Activated CD4-positive, alpha-beta memory T cell treated with anti-CD3 and anti-CD28 coated beads, Interleukin-2, amount 10 ng/mL, durations not matched to agents 7 days and 5 days (primary cell): ENCODE results near the gene MYO5C. TPM values are rescaled to one million over a fixed set of nuclear protein-coding genes. Genes with fewer than 3 reads are reported as not detected.

Experiments
- CTCF ChIA-PET: fragments of 350-600 bp; sonication (Branson Sonifier 250); formaldehyde crosslinking; loops from one replicate; lab custom pipeline; 2021; ENCODE audit warnings: antibody characterized with exemption, inconsistent platforms; lab: Charles Lee
- POLR2A ChIA-PET: fragments of 350-600 bp; sonication (Branson Sonifier 250); formaldehyde crosslinking; loops from one replicate; lab custom pipeline; 2021; ENCODE audit warnings: antibody characterized with exemption; lab: Charles Lee
- DNase-seq: peaks from one replicate; pipeline ENCODE4 v3.0.0-alpha.2; 2020
- H3K27ac Mint-ChIP-seq: one replicate; pipeline ENCODE4 v1.8.0; 2021; ENCODE audit warnings: mild to moderate bottlenecking, mixed read lengths
- H3K27me3 Mint-ChIP-seq: one replicate; pipeline ENCODE4 v1.8.0; 2021; ENCODE audit warnings: mixed read lengths
- H3K36me3 Mint-ChIP-seq: one replicate; pipeline ENCODE4 v1.8.0; 2021; ENCODE audit warnings: low read depth, mixed read lengths
- H3K4me1 Mint-ChIP-seq: one replicate; pipeline ENCODE4 v1.8.0; 2021; ENCODE audit warnings: mixed read lengths
- H3K4me3 Mint-ChIP-seq: one replicate; pipeline ENCODE4 v1.8.0; 2021; ENCODE audit warnings: mild to moderate bottlenecking, mixed read lengths
- H3K9me3 Mint-ChIP-seq: one replicate; pipeline ENCODE4 v1.8.0; 2021; ENCODE audit warnings: mixed read lengths
- total RNA-seq, 2 experiments: library from RNA; stranded (reverse); gene quantifications; one replicate each; pipeline ENCODE4 v1.2.3, GENCODE V29; 2021

Gene MYO5C
- total RNA-seq, 2 experiments from 2014 or later = 1.3 to 1.4 TPM

- Mint-ChIP-seq H3K27ac (no peak overlapping the region), H3K9me3 (no peaks in the 10 kb centered on the region), H3K4me3 (no peak overlapping the region), H3K36me3 (peaks cover 30% of the 10 kb centered on the region), H3K27me3 (no peaks in the 10 kb centered on the region), H3K4me1 (peaks cover 3% of the 10 kb centered on the region)
- POLR2A ChIA-PET = no interaction called here
- no peak for DNase-seq
- CTCF ChIA-PET = interaction anchor here (1.0 to 1.9 kb wide), 3 partner anchors 33 to 83 kb away, joined by 3 to 4 read pairs (median 3); partner anchors contain the start of gene BCL2L10
Measured at GRCh38 chr15:52144656-52145178, 150.9 kb downstream of the MYO5C start.

GRCh38 chr15:52143873-52144272 lies 151.7 kb downstream of the MYO5C start:
- Mint-ChIP-seq H3K27me3 (no peaks in the 10 kb centered on the region), H3K4me3 (no peak overlapping the region), H3K4me1 (peaks cover 5% of the 10 kb centered on the region), H3K9me3 (no peaks in the 10 kb centered on the region), H3K36me3 (peaks cover 27% of the 10 kb centered on the region), H3K27ac (no peak overlapping the region)
- DNase-seq = no peak
- CTCF ChIA-PET = interaction anchor here (1.9 kb wide), 1 partner anchor 65 kb away, joined by 4 read pairs; no protein-coding TSS in a partner anchor
- POLR2A ChIA-PET = no interaction called here

Other genes with a start within 250 kb of the MYO5C start
- not detected for gene BCL2L10, start 183.0 kb downstream of the MYO5C start, total RNA-seq
- gene GNB5, start 104.4 kb downstream of the MYO5C start, total RNA-seq = 10 to 100 TPM; 35.4 to 35.5 TPM
- 10 to 100 TPM; 41.3 to 42.2 TPM for gene MYO5A, start 233.1 kb upstream of the MYO5C start, total RNA-seq